ENCODE data around the gene JAK1. TPM values are rescaled to one million over a fixed set of nuclear protein-coding genes. Genes with fewer than 3 reads are reported as not detected.
"Not testable (repeated sequence)": the region's sequence is repeated elsewhere in the genome, so short reads cannot be mapped to it uniquely, and the experiment has no call there.

JAK1 gene
- polyA plus RNA-seq, 1 donor from 2014 or later = 26.8 TPM

- no peaks in the 10 kb centered on the region for H3K27me3 ChIP-seq (ENCODE audit: insufficient read depth, low read depth, low read length)
- peak overlapping the region; percentile 18 for H2AFZ ChIP-seq (ENCODE audit: low read depth, low read length)
- no peak overlapping the region for H3K4me3 ChIP-seq (ENCODE audit: low read length)
- no peak for TF ChIP-seq TAF1 (IDR thresholded peaks at IDR 0.05; ENCODE audit: low read depth)
- peak; percentile 94 for TF ChIP-seq CTCF (IDR thresholded peaks at IDR 0.05; ENCODE audit: poor library complexity, severe bottlenecking)
- peak; percentile 97 for TF ChIP-seq RAD21 (conservative IDR thresholded peaks at IDR 0.05)
- no peak for TF ChIP-seq MXI1 (conservative IDR thresholded peaks at IDR 0.05; ENCODE audit: poor library complexity, severe bottlenecking)
- no peak for TF ChIP-seq EP300 (conservative IDR thresholded peaks at IDR 0.05; ENCODE audit: poor library complexity, severe bottlenecking)
- peak; percentile 99 for TF ChIP-seq SMC3 (conservative IDR thresholded peaks at IDR 0.05; ENCODE audit: poor library complexity)
- no peak for TF ChIP-seq EZH2 (IDR thresholded peaks at IDR 0.05; ENCODE audit: borderline replicate concordance, insufficient read depth, low read length, poor library complexity, severe bottlenecking)
- TF ChIP-seq POLR2AphosphoS5 (IDR thresholded peaks at IDR 0.05) = no peak
- peak; percentile 73 for TF ChIP-seq REST (IDR thresholded peaks at IDR 0.05; ENCODE audit: borderline replicate concordance)
- H4K20me1 ChIP-seq (ENCODE audit: insufficient read depth) = no peaks in the 10 kb centered on the region
- peak overlapping the region; percentile 42 for H3K9ac ChIP-seq (ENCODE audit: low read length)
- H3K9me2 ChIP-seq (ENCODE audit: insufficient read depth, low read length) = no peaks in the 10 kb centered on the region
- no peaks in the 10 kb centered on the region for H3K36me3 ChIP-seq (ENCODE audit: insufficient read depth, low read length)
- no peaks in the 10 kb centered on the region for H3K79me2 ChIP-seq (replicated peaks; ENCODE audit: insufficient read depth, low read length)
- no peaks in the 10 kb centered on the region for H3K9me3 ChIP-seq (ENCODE audit: low read length)
- no peaks in the 10 kb centered on the region for H3F3A ChIP-seq (ENCODE audit: insufficient read depth, low read length, poor library complexity, severe bottlenecking)
- peak overlapping the region; percentile 56 for H3K27ac ChIP-seq (ENCODE audit: low read length)
- H3K4me2 ChIP-seq (ENCODE audit: low read length) = no peak overlapping the region
These were observed 142.5 kb downstream of the JAK1 start for GRCh38 chr1:64823691-64824476.

- H3K79me2 ChIP-seq (replicated peaks; ENCODE audit: insufficient read depth, low read length) = no peaks in the 10 kb centered on the region
- H3K27me3 ChIP-seq (ENCODE audit: insufficient read depth, low read depth, low read length) = no peaks in the 10 kb centered on the region
- no peak overlapping the region for H3K4me2 ChIP-seq (ENCODE audit: low read length)
- H3F3A ChIP-seq (ENCODE audit: insufficient read depth, low read length, poor library complexity, severe bottlenecking) = no peaks in the 10 kb centered on the region
- no peak overlapping the region for H3K27ac ChIP-seq (ENCODE audit: low read length)
- H3K9me2 ChIP-seq (ENCODE audit: insufficient read depth, low read length) = no peaks in the 10 kb centered on the region
- H3K9me3 ChIP-seq (ENCODE audit: low read length) = no peaks in the 10 kb centered on the region
- H2AFZ ChIP-seq (ENCODE audit: low read depth, low read length) = no peak overlapping the region
- no peaks in the 10 kb centered on the region for H4K20me1 ChIP-seq (ENCODE audit: insufficient read depth)
- H3K36me3 ChIP-seq (ENCODE audit: insufficient read depth, low read length) = no peaks in the 10 kb centered on the region
- no peak for TF ChIP-seq SMC3 (conservative IDR thresholded peaks at IDR 0.05; ENCODE audit: poor library complexity)
- no peak for TF ChIP-seq EP300 (conservative IDR thresholded peaks at IDR 0.05; ENCODE audit: poor library complexity, severe bottlenecking)
- TF ChIP-seq POLR2AphosphoS5 (IDR thresholded peaks at IDR 0.05) = no peak
- no peak for TF ChIP-seq RAD21 (conservative IDR thresholded peaks at IDR 0.05)
- H3K9ac ChIP-seq (ENCODE audit: low read length) = no peak overlapping the region
- H3K4me3 ChIP-seq (ENCODE audit: low read length) = no peak overlapping the region
These were observed 143.7 kb downstream of the JAK1 start for GRCh38 chr1:64822621-64823020.

- not testable (repeated sequence) for H3K79me2 ChIP-seq (replicated peaks; ENCODE audit: insufficient read depth, low read length); H3K9me3 ChIP-seq (ENCODE audit: low read length); H3K27ac ChIP-seq (ENCODE audit: low read length); H3F3A ChIP-seq (ENCODE audit: insufficient read depth, low read length, poor library complexity, severe bottlenecking); H3K4me3 ChIP-seq (ENCODE audit: low read length); H2AFZ ChIP-seq (ENCODE audit: low read depth, low read length); H3K27me3 ChIP-seq (ENCODE audit: insufficient read depth, low read depth, low read length); H3K9ac ChIP-seq (ENCODE audit: low read length); H3K9me2 ChIP-seq (ENCODE audit: insufficient read depth, low read length); H4K20me1 ChIP-seq (ENCODE audit: insufficient read depth); H3K4me2 ChIP-seq (ENCODE audit: low read length); H3K36me3 ChIP-seq (ENCODE audit: insufficient read depth, low read length)
These were observed 145.8 kb downstream of the JAK1 start for GRCh38 chr1:64820572-64820971.

GRCh38 chr1:64817364-64817763 lies 149.0 kb downstream of the JAK1 start:
- not testable (repeated sequence) for H3K9ac ChIP-seq (ENCODE audit: low read length); H3K4me2 ChIP-seq (ENCODE audit: low read length); H3K79me2 ChIP-seq (replicated peaks; ENCODE audit: insufficient read depth, low read length); H3K27me3 ChIP-seq (ENCODE audit: insufficient read depth, low read depth, low read length); H3F3A ChIP-seq (ENCODE audit: insufficient read depth, low read length, poor library complexity, severe bottlenecking); H3K4me3 ChIP-seq (ENCODE audit: low read length); H3K9me3 ChIP-seq (ENCODE audit: low read length); H2AFZ ChIP-seq (ENCODE audit: low read depth, low read length); H3K36me3 ChIP-seq (ENCODE audit: insufficient read depth, low read length); H3K9me2 ChIP-seq (ENCODE audit: insufficient read depth, low read length); H4K20me1 ChIP-seq (ENCODE audit: insufficient read depth); H3K27ac ChIP-seq (ENCODE audit: low read length)
